ENCODE measurements around the gene MTUS2.

MTUS2 gene

DNA sequence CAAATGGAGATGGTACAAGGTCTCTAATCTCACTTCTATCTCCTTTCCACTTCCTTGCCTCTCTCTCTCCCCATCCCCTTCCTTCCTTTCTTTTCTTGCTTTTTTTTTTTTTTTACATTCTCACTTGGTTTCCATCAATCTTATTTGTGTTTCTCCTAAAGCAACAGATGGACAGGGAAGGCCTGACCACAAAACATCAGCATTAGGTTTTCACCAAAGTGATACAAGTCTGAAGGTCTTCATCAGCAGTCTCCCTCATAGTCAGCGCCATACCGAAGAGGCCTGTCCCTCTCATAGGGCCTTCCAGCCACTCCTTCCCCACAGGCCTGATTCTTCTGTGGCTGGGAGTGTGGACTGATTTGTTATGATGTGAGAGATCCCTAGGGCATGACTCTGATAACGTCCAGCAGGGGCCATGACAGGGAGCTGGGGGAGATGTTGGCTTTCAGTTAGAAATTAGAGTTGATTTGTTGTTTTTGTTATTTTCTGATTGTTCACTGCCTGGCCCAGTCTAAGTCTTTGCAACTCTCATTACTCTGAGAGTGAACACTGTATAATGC is 616.7 kb downstream of the MTUS2 start:
- in situ Hi-C loops (cut with HindIII; ENCODE audit: low sequenced_read_pairs) = no loop called here

DNA sequence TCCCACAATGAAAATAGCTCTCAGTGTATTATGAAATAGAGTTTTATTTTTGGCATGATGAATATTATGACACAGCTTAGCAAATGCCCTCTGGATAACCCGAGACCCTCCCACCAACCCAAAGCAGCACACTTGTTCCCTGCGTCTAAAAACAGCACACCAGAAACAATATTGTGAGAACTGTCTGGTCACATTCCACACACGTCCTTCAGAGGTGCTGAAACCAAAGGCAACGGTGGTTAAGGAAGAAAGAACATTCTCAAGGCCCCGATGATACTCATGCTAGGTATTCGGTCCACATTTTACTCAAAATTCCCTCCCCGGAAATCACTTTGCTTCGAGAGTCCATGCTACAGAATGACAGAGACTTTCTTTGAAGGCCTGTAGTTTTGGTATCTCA is 618.6 kb downstream of the MTUS2 start:
- in situ Hi-C loops (cut with HindIII; ENCODE audit: low sequenced_read_pairs) = no loop called here

DNA sequence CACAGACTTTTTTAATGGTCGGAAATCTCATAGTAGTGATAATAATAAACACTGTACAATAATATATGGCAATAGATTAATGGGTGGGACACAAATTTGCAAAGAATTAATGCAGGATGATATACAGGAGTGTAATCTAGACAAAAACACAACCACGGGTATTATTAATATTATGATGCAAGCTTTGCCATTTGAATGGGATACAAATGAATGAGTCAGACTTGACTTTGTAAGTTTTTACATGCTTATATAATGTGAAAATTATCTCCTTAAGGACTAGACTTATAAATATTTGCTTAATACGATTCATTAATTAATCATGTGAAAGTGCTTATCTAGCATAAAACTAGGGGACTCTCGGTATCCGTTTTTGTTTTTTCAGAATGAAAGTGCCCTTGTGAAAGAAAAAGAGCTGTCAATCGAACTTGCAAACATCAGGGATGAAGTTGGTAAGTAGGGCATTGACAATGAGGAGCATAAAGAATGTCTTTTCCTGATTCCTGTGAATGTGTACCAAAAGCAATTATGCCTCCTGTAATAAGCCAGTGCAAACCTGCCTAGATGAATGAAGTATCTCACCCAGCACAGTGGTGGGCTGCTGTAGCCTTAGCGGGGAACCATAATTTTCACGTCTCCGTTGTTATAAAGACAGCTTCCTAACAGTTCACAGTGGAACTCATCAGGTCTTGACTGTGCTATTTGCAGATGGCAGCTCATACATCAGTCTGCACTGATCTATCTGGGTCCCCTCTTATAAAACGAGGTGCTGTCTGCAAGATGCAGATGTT is 619.7 kb downstream of the MTUS2 start:
- in situ Hi-C loops (cut with HindIII; ENCODE audit: low sequenced_read_pairs) = no loop called here

DNA sequence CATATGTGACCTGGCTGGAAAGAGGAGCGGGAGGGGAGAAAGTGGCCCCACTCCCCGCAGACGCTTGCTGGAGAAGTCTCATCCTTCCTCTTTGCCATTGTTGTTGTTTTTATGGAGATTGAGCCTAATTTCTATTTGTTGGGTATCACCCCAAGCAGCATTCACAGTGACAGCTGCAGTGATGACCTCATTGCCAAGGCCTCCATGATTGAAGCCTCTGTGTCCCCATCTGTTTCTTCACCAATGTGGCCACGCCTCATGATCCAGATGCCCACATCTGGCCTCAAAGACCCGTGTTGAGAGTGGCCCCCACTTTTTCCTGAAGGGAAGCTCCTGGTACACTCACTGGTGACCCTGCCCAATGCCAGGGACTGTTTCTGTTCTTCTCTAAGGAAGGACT is 621.2 kb downstream of the MTUS2 start:
- in situ Hi-C loops (cut with HindIII; ENCODE audit: low sequenced_read_pairs) = no loop called here

DNA sequence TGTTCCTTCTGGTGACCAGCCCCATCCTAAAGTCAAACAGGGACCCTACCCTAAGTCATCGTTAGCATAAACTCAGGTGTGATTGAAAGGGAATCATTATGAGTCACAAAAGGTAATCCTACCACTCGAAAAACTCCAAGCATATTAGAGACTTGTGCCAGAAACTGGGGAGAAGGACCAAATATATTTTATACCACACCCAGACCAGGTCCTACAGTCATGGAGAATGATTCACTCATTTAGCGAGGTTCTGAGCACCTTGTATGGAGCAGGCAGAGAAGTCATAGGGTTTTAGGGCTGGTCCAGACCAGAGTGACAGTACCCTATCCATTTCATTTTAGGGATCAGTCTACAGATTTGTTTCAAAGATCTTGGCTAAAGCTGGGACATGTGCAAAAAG is 625.9 kb downstream of the MTUS2 start:
- in situ Hi-C loops (cut with HindIII; ENCODE audit: low sequenced_read_pairs) = no loop called here

DNA sequence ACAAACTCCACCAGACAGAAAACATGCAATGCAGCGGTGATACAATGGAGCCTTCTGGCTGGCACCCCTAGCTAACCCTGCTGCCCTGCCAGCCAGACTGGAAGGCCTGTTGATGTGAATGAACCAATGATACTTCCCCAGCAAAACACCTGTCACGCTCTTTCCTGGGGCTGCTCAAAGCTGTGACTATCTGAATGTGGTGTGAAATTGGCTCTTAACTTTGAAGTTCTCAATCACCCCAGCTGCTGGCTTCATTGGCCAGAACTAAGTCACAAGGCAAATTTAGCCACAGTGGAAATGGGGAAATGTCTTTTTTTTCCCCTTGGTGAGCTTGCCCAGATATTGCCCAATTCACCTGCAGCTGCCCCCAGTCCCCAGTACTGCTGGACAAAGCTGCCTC is 628.0 kb downstream of the MTUS2 start:
- in situ Hi-C loops (cut with HindIII; ENCODE audit: low sequenced_read_pairs) = no loop called here

DNA sequence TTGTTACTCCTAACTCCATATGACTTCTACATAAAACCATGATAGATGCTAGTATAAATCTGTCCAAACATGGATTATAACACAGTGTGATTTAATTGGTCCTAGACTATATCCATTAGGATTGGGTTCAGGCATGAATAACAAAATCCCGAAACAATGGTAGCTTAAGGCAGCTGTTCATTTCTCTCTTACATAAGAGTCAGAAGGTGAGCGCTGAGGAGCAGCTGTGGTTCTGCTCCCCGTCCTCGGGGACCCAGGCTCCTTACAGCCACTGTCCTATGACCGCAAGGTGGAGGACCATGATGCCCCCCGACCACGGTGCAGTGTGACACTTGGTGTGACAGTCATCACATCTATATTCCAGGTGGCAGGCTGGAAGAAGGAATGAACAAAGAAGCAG is 629.6 kb downstream of the MTUS2 start:
- in situ Hi-C loops (cut with HindIII; ENCODE audit: low sequenced_read_pairs) = no loop called here

DNA sequence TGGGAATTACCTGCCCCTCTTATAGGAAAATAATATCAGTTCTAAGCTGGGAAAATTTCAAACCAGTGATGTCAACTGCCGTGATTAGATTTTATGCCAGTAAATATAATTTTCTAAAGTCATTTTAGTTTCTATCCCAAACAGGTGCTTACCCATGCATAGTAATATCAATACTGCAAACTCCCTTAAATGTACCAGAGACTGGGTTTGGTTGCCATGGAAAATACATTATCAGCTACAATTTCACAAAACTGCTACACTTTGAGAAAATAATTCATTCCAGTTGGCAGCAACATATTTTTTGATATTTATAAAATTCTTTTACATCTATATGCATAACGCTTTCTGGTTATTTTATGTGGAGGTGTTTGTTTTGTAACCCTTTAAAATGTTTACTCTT is 631.8 kb downstream of the MTUS2 start:
- in situ Hi-C loops (cut with HindIII; ENCODE audit: low sequenced_read_pairs) = no loop called here

DNA sequence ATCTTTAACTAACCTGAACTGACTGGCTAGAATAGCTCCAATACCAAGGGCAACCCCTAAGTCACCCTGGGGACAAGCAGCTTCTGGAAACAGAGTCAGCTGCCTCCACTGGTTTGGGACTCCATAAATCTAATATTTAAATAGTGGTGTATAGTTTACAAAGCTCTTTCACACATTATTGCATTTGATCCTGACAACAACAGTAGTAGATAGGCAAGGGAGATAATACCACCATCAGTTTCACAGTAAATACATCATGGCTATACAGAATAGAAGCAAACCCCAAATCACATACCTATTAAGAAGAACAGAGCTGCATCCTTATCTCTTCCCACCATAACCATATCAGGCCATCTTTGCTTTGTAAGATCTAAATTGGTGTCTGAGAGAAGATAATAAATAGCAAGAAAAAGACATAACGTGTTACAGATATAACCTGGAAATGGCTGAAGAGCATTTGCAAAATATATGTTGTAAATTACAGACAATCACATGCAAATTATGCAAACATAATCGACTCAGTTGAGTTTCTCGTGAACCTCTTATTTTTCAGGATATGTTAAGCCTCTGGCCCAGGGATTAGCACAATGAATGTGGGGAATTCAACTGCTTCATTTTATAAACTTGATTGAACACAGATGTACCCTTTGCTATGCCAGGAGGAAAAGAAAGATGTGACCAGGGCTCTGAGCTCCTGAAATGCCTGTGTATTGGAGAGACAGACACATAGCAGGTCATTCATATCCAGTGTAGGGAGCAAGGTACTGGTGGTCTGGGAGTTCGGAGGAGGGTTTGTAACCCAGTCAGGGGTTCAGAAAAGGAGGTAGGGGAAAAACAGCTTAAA is 632.9 kb downstream of the MTUS2 start:
- in situ Hi-C loops (cut with HindIII; ENCODE audit: low sequenced_read_pairs) = no loop called here

DNA sequence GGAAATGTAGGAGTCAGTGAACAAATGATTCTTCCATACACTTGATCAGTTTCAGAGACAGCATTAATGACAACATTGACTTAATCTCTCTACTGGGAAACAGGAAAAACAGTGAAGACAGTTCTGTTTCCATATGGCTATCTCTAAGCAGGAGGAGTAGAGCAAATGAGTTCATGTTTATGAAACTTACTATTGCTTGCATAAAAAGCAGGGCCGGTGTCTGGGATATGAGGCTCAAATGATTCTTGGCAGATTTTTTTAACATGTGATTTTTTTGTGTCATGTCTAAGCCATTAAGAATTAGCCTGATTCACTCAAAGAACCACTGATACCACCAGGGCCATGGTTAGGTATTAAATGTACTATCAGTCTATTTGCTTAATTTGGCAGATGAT is 633.5 kb downstream of the MTUS2 start:
- in situ Hi-C loops (cut with HindIII; ENCODE audit: low sequenced_read_pairs) = no loop called here

DNA sequence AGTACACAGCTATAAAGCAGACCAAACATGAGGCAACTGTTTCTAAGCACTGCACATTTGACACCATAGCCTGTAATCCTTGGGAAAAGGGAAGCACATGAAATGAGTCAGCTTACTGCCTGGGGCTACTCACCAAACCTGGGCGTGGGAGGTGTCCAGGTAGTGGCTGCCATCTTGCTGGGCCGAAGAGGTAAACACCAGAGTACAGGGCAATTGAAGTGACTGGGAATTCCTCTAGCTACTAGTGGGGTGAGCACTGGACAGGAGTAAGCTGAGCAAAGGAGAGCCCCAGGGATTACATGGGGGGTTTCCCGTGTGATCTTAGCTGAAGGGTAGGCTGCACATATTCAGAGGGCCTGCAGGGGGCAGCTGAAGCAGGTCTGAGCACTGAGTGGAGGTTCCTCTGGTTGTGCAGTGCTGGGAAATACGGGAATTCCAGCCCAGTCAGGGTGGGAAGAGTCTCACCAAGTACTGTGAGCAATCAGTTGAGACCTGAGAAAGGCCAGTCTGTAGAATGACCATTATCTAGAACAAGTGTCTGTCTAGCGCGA is 634.9 kb downstream of the MTUS2 start:
- in situ Hi-C loops (cut with HindIII; ENCODE audit: low sequenced_read_pairs) = no loop called here

DNA sequence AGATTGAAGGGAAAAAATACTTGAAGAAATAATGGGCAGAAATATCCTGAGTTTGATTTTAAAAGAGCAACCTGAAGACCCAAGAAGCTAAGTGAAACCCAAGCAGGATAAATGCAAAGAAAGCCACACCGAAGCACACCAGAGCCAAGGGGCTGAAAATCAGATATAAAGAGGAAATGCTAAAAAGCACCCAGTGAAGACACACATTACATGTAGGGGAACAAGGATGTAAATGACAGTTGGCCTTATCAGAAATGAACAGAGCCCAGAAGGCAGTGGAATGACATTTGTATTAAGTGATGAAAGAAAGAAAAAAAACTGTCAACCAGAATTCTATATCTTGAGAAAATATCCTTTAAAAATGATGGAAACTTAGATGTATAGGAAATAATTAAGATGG is 636.3 kb downstream of the MTUS2 start:
- in situ Hi-C loops (cut with HindIII; ENCODE audit: low sequenced_read_pairs) = no loop called here

DNA sequence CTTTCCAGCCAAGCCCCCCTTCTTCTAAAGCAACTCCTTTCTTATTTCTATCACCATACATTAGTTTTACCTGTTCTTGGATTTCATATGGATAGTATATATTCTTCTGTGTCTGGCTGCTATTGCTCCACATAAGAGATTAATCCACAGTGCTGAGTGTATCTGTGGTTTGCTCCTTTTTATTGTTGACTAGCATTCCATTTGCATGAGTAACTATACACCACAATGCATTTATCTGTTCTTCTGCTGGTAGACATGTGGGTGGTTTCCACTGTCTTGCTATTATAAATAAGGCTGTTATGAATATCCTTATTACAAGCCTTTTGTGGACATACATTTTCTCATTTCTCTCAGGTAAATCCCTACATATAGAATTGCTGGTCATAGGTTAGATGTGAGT is 637.2 kb downstream of the MTUS2 start:
- in situ Hi-C loops (cut with HindIII; ENCODE audit: low sequenced_read_pairs) = no loop called here

DNA sequence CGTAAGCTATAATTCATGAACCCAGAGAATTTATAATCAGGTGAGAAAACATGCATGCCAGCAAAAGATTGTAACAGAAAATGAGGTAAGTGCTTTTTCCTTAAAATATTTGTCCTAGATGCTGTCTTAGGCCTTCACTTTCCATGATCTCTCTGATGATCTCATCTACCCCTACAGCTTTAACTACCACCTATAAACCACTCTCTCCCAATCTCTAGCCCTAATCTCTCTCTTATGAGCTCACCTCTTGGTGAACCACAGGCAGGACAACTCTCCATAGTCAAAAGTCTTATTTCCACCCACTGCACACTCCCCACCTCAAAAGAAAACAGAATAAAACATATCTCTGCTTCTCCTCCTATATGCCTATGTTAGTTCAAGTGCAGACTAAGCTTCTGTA is 638.3 kb downstream of the MTUS2 start:
- in situ Hi-C loops (cut with HindIII; ENCODE audit: low sequenced_read_pairs) = no loop called here

DNA sequence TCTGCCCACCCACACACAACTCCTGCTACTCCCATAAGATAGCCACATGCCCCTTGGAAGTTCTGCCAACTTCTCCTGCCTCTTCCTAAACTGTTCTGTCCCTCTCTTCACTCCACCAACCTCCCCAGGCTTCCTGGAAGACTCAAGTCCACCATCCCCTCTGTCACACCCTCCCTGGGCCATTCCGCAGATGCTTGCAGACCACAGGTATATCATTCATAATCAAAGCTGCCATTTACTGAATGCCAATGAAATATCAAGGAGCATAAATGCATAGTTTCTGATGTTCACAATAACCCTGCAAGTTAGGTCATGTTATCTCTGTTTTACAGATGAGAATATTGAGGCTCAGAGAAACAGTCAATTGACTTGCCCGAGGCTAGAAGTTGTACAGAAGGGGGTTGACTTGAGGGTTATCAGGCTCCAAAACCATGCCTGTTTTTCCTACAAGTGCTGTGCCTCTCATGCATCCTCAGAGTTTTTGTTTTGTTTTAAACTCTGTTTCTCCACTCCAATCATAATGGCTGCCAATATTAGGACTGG is 639.7 kb downstream of the MTUS2 start:
- in situ Hi-C loops (cut with HindIII; ENCODE audit: low sequenced_read_pairs) = no loop called here

DNA sequence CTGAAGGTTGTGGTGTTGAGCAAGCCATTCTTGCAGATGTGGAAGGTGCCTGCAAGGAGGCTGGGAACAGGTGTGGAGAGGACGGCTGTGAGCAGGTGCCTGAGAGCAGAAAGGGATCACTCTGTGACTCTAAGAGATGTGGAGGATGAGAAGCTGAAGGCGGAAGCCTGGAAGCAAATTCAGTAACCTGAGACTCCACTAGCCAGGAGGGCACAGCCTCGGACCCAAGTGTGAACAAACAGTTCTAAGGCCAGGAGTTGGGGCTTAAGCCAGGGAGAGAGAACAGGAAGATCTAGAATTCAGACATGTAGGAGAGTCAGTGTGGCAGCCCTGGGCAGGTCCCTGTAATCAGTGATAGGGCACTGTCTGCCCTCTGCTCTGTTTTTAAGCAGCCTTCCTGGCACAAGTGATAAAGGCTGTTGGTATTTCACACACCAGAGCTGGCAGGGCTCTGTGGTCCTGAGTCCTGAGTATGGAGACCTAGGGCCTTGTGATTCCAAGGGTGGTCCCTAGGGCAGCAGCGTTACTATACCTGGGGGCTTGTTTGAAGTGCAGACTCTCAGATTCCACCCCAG is 644.1 kb downstream of the MTUS2 start:
- in situ Hi-C loops (cut with HindIII; ENCODE audit: low sequenced_read_pairs) = no loop called here

DNA sequence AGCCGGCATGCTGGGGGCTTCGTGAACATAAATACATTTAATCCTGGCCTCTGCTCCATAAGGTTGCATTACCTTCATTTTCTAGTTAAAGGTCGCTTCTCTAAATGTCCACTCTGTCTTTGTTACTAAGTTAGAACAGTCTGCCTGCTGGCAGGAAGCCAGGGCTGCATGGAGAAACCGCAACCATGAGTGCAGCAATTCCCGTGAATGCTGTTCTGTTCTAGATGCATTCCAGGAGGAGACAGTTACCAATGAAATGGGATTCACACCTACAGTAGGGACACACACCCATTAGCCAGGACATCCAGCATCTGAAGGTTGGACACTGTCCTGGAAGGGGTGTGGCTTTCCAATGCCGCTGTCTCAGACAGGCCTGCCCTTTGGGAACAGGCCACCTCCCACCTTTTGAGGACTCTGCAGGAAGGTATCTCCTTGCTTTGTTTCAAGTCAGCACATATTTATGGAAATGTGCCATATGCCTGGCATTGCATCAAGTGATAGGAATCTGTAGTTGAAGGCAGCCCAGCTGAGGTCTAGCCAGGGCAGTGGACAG is 645.7 kb downstream of the MTUS2 start:
- in situ Hi-C loops (cut with HindIII; ENCODE audit: low sequenced_read_pairs) = no loop called here

DNA sequence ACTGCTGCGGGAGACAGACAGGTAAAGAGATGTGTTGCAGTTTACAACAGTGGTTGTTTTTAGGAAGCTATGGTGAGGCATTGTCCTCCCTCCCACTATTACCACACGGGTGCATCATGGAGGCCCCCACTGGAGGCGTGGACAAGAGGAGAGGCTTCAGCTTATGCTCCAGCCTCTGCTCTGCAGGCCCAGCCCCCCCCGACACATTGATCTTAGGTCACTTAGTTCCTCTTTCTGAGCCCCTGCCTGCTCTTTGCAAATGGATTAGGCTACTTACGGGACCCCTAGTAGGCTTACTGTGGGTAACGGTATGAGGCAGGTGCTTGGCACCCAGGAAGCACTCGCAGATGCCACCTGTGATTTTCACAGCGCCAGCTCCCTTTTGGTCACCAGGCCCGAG is 651.4 kb downstream of the MTUS2 start:
- in situ Hi-C loops (cut with HindIII; ENCODE audit: low sequenced_read_pairs) = no loop called here

DNA sequence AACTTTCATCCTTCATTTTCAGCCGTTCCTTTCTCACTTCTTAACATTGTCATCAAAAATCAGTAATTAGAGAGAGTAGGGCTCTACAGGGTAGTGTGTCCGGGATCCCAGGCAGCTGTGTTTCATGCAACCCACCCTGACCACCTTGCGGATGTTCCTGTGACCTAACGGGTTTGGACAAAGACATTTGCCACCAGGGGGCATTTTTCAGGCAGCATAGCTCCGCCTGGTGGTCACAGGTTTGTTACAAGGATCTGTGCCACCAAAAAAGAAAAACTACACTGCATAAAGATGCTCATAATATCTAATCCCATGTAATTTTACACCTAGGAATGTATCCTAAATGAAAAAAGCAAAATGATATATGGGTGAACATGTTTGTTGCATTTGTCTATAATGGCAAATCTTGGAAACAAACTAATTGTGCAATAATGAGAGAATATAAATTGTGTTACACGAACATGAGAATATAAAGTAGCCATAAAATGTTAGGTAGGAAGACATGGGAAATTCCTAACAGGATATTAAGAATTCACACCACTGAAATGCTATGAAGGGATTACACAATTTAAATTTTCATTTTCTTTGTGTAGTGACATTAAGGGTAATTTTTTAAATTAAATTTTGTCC is 652.3 kb downstream of the MTUS2 start:
- in situ Hi-C loops (cut with HindIII; ENCODE audit: low sequenced_read_pairs) = no loop called here

DNA sequence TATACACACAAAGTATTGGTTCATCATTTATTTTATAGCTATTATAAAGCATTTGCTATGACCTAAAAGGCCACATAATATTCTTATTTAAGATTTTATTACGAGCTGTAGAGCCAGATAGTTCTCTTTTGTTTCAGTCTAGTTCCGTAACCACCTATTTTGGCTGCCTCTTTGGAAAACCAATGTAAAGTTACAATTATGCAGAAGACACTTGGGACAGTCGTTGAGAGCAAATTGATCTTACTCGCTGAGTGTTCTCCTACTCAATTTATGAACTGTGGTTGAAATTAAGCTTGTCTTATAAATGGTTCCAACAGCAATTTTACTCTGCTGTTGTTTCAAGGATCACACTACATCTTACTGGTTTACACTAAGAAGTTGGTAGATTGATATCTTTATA is 653.0 kb downstream of the MTUS2 start:
- in situ Hi-C loops (cut with HindIII; ENCODE audit: low sequenced_read_pairs) = no loop called here

Measured in DLD1 (cell line).